ENCODE data around the gene PPM1E. TPM values are rescaled to one million over a fixed set of nuclear protein-coding genes. Genes with fewer than 3 reads are reported as not detected.

PPM1E gene
- polyA plus RNA-seq, 2 of the 4 experiments (the other 2 are of a cell fraction): 0.05 to 0.25 TPM

DNA sequence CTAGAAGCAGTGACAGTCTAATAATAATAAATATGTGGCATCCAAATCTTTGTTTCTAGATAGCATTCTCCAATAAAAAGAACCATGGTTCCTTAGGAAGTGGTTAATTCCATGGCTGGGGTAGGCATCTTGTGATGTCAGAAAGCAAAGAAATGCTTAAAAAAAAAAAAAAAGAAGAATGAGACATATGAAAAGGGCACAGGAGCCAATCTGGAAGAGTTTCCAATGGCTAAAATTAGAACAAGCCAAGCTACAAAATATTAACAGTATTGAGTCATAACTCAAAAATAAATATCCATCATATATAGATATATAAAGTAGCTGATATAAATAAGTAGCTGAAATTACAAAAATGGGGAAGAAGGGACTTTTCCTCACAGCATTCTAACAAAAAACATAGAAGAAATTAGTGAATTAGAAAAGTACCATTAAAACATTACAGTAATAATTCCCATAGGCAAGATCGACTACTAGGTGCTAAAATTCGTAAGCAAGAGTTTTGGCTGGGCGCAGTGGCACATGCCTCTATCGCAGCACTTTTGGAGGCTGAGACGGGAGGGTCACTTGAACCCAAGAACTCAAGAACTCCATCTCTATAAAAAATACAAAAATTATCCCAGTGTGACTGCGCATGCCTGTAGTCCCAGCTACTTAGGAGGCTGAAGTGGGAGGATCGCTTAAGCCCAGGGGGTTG is 239.7 kb downstream of the PPM1E start:
- H3K4me1 ChIP-seq: peaks cover 22% of the 10 kb centered on the region
- ChIA-PET POLR2A (no interaction called here), CTCF (interaction anchor here (0.6 to 5.8 kb wide), 3 partner anchors 10 to 295 kb away, joined by 3 to 28 read pairs (median 3); no protein-coding TSS in a partner anchor)
- DNase-seq (ENCODE audit: low read depth in 1 of 2, low spot score in 1 of 2) (no peak), FAIRE-seq (no peak), ATAC-seq (no peak)
- no peak overlapping the region for H3K27ac ChIP-seq
- H3K9me3 ChIP-seq: no peaks in the 10 kb centered on the region
- TF ChIP-seq POLR2A (IDR thresholded peaks at IDR 0.05; ENCODE audit: low read length) (no peak), NPAS2 (CRISPR knock-in tag; IDR thresholded peaks at IDR 0.05; ENCODE audit: borderline replicate concordance) (no peak), ZSCAN20 (CRISPR knock-in tag; IDR thresholded peaks at IDR 0.05) (no peak), RCOR1 (IDR thresholded peaks at IDR 0.05; ENCODE audit: low read depth, low read length) (no peak), CBX2 (IDR thresholded peaks at IDR 0.05; ENCODE audit: borderline replicate concordance, low read depth) (no peak), EP300 (IDR thresholded peaks at IDR 0.05) (no peak), NFE2L2 (conservative IDR thresholded peaks at IDR 0.05; ENCODE audit: low read length) (no peak), ZNF302 (CRISPR knock-in tag; IDR thresholded peaks at IDR 0.05) (no peak), CHD2 (IDR thresholded peaks at IDR 0.05; ENCODE audit: low read length, partially characterized antibody) (no peak)
- TF ChIP-seq, protein P1, sequence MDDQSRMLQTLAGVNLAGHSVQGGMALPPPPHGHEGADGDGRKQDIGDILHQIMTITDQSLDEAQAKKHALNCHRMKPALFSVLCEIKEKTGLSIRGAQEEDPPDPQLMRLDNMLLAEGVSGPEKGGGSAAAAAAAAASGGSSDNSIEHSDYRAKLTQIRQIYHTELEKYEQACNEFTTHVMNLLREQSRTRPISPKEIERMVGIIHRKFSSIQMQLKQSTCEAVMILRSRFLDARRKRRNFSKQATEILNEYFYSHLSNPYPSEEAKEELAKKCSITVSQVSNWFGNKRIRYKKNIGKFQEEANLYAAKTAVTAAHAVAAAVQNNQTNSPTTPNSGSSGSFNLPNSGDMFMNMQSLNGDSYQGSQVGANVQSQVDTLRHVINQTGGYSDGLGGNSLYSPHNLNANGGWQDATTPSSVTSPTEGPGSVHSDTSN (IDR thresholded peaks at IDR 0.05): no peak
- TF ChIP-seq, protein P2, sequence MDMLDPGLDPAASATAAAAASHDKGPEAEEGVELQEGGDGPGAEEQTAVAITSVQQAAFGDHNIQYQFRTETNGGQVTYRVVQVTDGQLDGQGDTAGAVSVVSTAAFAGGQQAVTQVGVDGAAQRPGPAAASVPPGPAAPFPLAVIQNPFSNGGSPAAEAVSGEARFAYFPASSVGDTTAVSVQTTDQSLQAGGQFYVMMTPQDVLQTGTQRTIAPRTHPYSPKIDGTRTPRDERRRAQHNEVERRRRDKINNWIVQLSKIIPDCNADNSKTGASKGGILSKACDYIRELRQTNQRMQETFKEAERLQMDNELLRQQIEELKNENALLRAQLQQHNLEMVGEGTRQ (IDR thresholded peaks at IDR 0.05): no peak
- TF ChIP-seq, protein P3, sequence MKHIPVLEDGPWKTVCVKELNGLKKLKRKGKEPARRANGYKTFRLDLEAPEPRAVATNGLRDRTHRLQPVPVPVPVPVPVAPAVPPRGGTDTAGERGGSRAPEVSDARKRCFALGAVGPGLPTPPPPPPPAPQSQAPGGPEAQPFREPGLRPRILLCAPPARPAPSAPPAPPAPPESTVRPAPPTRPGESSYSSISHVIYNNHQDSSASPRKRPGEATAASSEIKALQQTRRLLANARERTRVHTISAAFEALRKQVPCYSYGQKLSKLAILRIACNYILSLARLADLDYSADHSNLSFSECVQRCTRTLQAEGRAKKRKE (CRISPR knock-in tag; IDR thresholded peaks at IDR 0.05; ENCODE audit: low read depth): no peak
- TF ChIP-seq, protein P4, sequence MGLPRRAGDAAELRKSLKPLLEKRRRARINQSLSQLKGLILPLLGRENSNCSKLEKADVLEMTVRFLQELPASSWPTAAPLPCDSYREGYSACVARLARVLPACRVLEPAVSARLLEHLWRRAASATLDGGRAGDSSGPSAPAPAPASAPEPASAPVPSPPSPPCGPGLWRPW (IDR thresholded peaks at IDR 0.05): no peak
- H3K4me3 ChIP-seq: no peak overlapping the region
- WGBS (ENCODE audit: missing lambda C conversion rate): 94% methylated on average over 7 of the region's 7 CpGs
- H3K4me2 ChIP-seq: no peak overlapping the region

DNA sequence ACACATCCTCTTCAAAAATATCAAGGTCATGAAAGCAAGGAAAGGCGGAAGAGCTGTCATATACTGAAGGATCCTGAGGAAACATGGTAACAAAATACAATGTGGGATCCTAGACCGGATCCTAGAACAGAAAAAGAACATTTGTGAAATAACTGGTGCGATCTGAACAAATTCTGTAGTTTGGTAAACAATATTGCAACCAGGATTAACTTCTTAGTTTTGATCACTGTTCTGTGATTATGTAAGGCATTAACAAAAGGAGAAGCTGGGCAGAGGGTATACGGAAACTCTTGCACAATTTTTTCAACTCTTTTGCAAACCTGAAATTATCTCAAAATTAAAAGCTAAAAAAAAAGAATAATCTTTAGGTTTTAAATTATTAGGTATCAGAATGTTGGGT is 241.3 kb downstream of the PPM1E start:
- CTCF ChIA-PET: interaction anchor here (0.5 to 1.3 kb wide), 6 partner anchors 9 to 419 kb away, joined by 3 to 8 read pairs (median 4); no protein-coding TSS in a partner anchor
- Histone ChIP-seq H3K9me3 (no peaks in the 10 kb centered on the region), H3K4me2 (no peak overlapping the region), H3K27ac (no peak overlapping the region), H3K4me1 (peaks cover 22% of the 10 kb centered on the region), H3K4me3 (no peak overlapping the region)
- FAIRE-seq: no peak
- no peak for DNase-seq (ENCODE audit: low read depth in 1 of 2, low spot score in 1 of 2)
- WGBS (ENCODE audit: missing lambda C conversion rate): 92% methylated on average over 4 of the region's 4 CpGs
- ATAC-seq: no peak
- no peak for TF ChIP-seq PHF8 (IDR thresholded peaks at IDR 0.05; ENCODE audit: borderline replicate concordance, low read depth)
- TF ChIP-seq HDAC2 (IDR thresholded peaks at IDR 0.05): no peak
- TF ChIP-seq KDM1A (IDR thresholded peaks at IDR 0.05; ENCODE audit: low read depth): no peak
- TF ChIP-seq ZNF302 (CRISPR knock-in tag; IDR thresholded peaks at IDR 0.05): no peak
- POLR2A ChIA-PET: no interaction called here

DNA sequence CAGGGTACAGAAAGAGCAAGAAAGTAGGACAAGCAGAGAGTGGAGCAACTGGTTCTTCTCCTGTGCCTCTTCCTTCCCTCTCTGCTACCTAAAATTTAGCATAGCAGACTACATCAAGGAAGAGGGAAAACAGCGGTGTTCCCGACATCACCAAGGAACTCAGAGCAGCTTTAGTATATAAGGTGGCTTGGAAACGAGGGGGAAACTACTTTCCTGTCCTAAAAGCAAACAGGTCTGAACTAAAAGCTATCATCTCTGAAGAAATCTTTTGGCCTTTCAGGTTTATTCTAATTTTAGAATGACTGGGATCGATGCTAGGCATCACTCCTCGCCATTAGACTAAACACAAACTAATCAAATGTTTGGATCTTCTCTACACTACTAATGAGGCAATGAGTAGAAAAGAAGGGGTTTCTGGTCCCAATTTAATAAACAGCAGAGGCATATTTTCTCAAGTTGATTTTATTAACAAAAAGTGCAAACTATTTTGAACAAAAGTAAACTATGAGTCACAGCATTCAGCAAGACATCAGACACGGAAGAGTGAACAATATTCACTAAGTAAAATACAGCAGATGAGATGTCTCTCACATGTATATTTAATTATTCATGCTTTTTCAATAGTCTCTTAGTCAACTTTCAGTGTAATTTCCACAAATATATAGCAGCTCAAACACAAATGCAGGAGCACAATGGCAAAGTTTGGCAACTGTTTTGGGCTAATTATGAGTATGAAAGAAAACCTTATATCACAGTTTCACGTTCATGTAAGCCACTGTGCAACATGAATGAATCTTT is 242.3 kb downstream of the PPM1E start:
- FAIRE-seq (peak; percentile 23), ATAC-seq (no peak), DNase-seq (ENCODE audit: low read depth in 1 of 2, low spot score in 1 of 2) (no peak)
- Histone ChIP-seq H3K4me3 (no peak overlapping the region), H3K4me2 (peak overlapping the region; percentile 39), H3K27ac (no peak overlapping the region), H3K9me3 (no peaks in the 10 kb centered on the region), H3K4me1 (peaks cover 14% of the 10 kb centered on the region)
- ChIA-PET POLR2A (no interaction called here), CTCF (interaction anchor here (0.9 to 2.4 kb wide), 5 partner anchors 8 to 480 kb away, joined by 3 to 8 read pairs (median 4); no protein-coding TSS in a partner anchor)
- 58% methylated on average over 7 of the region's 7 CpGs for WGBS (ENCODE audit: missing lambda C conversion rate)
- TF ChIP-seq NR3C1 (IDR thresholded peaks at IDR 0.05): no peak
- TF ChIP-seq FOSL2 (IDR thresholded peaks at IDR 0.05): no peak
- peak; percentile 38 for TF ChIP-seq FOSL2 (CRISPR knock-in tag; IDR thresholded peaks at IDR 0.05)

All from A549 (cell line).